Colon (tissue), 2 donors: ENCODE data around the gene MIER2.

Experiments used
- FAIRE-seq: peaks from 2 replicates; lab custom pipeline; 2012; peaks lifted over from hg19 to GRCh38; lab: Jason Lieb, UNC
- donor health status: control.
- donor health status: control.

The MIER2 gene

DNA sequence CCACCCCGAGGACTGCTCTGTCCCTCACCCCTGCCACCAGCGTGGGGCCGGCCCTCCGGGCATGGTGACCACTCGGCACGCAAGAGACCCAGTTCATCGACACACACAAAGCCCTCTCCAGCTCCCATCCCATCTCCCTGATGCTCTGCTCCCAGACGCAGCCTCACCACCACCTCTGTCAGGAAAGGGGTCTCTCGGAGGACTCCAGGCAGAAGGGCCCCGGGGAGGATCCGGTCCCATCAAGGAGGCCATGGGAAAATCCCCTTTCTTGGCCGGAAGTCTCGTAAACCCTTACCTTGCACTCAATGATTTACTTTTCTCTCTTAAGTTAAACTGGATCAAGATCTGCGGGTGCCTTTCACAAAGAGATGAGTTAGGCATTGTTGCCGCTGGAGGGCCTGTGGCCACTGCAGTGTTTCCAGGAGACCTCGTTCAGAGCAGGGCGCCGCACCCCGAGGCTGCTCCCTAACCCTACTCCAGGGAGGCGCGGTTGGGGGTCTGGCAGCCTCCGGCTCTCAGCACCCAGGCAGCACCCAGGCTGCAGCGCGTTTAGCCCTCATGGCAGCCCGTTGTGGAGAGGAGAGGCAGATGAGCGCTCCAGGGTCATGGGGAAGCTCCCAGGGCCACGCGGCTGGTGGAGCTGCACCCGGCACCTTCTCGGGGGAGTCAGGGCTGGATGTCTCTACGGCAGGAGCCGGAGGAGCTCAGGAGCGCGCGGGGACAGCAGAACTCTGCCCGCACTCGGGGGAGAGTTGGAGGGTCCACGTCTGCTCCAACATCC, 33.4 kb upstream of the MIER2 start:
- FAIRE-seq, result no peak

DNA sequence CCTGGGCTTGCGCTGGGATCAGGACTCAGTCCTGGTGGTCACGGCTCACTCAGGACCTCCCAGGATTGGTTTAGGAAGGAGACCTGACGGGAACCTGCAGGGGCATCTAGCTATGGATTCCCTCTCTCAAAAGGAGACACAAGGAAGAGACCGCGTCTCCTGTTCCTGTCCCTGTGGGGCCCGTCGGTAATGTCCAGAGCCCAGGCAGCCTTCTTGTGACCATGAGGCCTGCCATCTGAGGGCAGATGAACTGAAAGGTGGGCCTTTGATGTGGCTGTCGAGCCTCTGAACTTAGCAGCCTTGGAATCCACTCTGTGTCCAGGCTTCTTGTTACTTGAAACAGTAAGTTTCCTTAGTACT, 31.5 kb upstream of the MIER2 start:
- no peak for FAIRE-seq

DNA sequence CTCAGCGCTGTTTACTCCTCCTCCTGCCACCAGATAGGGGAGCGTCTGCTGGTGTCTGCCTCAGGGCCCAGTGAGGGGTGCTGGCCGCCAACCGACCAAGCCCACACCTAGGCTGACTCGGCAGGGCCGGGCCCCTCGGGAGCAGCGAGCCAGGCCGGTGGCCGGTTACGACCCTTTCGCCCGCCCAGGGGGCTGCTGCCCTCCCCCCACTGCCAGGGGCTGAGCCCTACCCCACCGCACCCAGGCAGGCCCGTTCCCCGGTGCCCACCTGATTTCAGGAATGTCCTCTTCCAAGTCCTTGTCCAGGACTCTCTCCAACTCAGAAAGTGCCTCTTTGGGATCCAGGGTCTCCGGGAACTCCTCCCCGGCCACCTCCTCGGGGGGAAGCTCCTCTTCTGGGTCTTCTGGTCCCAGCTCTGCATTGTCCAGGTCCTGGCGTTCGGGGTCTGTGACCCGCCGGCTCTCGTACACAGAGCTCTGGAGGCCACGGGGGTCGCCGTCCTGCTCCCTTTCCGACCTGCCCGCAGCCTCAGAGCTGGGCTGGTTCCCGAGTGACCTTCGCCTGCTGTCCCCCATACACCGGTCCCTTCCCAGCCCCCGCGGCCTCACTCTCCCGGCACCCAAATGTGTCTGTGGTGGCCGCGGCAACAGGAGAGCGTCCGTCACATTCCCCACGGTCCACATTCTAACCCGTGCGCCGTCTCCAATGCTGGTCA, 31.0 kb upstream of the MIER2 start:
- FAIRE-seq, result no peak

DNA sequence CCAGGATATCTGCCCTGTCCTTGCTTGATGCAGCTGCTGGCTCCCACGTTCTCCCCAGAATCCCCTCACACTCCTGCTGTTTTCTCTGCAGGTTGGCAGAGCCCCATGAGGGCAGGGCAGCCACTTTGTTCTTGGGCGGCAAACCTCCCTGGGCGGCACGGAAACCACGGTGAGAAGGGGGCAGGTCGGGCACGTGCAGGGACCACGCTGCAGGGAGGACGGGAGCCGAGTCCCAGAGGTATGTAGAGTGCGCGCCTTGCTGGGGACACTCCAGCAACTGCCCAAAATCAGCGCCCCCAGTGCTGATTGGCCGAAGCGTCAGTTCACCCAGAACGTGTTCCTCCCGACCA, 30.3 kb upstream of the MIER2 start:
- FAIRE-seq, result no peak

DNA sequence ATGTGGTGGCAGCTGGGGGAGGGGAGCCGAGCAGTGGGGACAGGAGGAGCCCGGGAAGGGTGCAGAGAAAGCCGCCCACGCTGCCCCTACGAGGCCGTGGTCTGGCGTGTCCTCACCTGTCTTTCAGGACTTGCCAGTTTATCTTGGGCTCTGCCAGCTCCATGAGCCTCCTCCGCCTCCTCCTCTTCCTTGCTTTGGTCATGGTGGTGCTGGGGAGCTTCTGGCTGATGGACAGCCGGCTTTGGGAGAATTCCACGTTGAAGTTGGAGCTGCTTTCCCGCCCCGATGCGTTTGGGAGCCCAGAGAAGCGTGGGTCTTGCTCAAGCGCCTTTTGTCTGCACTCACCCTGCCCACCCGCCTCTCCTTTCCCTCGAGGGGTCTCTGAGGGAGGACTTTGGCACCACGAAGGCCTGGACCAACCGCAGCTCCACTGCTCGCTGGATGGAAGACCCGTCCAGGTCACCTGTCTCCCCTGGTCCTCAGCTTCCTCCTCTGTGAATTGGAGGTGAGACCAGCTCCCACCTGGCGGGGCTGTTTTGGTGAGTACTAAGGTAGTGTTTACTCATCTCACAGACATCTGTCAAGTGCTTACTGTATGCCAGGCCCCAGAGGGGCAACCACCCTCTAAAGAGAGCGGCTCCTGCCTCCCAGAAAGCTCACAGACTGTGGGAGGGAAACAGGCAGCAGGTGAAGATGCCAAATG, 29.7 kb upstream of the MIER2 start:
- FAIRE-seq, result no peak

DNA sequence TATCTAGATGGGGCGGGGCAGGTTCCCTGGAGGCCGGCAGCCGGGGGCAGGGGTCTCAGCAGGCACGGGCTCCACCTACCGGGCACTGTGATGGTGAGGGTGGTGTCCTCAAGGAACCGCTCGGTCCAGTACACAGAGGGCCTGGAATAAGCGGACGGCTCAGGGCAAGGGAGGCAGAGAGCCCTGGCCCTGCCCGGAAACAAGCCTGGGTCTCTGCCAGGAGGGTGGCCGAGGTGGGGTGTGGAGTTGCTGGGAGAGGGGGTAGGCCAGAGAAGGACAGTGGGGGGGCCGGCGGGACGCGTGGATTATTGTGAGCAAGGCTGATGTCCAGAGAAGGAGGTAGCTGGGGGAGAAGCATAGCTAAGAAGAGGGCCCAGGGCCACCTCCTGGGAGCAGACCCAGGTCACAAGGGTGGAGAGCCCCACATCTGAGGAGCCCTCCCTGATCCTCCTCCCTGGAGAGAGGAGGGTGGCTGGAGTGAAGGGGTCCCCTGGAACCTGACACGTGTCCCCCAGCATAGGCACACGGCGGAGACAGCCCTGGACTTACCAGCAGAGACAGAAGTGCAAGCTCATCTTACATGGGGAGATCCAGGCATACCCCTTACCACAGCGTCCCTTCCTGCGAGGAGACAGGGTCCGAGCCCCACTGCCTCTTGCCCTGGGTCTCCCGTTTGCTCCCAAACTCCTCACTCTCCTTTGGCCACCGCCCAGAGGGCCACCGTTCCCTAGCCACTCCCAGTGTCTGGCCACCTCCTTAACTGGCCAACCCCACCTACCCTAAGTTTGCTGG, 29.0 kb upstream of the MIER2 start:
- FAIRE-seq, result no peak

DNA sequence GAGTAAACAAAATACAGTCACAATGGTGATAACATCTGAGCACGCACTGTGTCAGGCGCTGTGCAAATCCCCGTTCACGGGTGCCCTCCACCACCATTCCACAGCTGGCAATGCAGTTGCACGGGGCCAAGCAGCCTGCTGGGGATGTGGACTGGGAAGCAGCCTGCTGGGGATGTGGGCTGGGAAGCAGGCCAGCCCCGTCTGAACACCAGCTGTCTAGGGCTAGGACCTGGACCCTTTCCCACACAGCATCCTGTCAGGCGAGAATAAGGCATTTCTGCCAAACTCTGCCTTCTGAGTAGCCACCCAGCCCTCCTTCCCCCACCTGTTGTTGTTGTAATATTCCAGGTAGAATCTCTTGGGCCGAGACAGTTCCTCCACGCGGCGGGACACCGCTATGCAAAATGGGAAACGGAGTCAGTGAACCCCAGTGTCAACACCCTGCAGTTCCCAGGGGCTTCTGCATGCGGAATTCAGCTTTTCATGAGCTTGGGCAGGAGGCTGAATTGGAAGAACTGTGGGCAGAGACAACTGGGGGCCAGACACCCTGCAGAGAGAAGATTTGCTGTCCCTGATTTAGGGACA, 27.8 kb upstream of the MIER2 start:
- no peak for FAIRE-seq

DNA sequence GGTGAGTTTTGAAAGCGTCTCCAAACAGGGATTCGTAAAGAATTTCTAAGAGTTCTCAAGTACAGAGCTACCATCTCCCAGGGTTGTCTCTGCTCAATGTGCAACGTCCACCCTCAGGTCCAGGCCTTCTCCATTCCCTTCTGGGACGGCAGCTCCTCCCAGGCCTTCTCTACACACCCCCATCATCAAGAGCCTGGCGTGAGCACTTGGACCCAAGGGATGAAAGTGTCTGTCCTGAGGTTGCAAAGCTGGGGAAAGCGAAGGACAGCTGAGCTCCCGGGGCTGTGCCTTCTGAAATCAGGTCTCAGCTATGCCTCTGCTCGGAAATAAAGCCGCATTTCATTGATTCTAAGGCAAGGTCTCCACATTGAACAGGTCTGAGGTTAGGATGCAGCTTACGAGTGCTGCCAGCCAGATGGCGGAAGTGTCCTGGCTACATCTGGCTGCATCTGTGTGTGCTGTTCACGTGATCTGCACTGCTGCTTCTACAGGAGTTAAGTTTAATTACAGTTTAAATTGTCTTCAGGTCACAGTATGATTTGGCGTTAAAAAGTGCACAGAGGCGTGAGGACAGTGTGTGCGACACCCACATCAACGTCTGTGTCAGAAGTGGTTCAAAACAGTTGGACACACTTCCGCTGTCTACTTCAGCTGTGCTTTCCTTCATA, 27.0 kb upstream of the MIER2 start:
- no peak for FAIRE-seq

DNA sequence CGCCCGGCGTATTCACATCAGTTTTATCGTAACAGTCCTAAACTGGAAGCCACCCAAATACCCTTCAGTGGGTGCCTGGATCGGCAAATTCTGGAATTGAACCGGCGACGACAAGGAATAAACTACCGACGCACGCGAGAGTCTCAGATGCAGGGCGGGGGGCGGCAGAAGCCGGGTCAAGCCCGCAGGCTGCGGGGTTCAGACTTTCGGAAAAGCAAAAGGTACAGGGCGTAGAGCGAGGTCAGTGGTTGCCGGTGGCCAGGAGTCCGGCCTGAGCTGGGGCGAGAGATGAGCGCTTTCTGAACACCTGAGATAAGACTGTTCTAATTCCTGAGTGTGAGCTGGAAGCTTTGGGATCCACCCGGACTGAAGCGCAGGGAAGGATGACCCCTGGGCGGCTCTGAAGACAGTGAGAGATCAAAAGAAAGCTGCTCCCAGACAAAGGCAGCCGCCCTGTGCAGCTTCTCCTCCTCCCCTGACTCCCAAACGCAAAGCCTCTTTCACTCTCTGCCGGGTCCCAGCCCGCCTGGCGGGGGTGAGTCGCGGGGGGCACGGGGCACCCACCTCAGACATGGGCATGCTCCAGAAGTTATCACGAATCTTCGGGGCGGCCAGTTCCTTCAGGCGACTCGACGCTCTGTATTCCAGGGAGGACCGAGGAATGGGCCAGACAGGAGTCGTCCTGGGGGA, 26.2 kb upstream of the MIER2 start:
- FAIRE-seq, result no peak

DNA sequence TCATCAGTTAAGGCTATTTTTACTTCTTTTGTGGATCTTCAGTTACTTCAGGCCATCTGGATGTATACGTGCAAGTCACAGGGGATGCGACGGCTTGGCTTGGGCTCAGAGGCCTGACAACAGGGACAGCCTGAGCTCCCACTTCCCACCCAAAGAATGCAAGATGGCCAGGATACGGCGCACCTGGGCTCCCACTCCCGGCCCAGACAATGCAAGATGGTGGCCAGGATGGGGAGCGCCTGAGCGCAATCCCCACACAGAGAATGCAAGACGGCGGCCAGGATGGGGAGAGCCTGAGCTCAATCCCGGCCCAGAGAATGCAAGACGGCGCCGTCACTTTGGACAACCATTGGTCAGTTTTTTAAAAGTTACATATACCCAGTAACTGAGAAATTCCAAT, 25.3 kb upstream of the MIER2 start:
- no peak for FAIRE-seq

DNA sequence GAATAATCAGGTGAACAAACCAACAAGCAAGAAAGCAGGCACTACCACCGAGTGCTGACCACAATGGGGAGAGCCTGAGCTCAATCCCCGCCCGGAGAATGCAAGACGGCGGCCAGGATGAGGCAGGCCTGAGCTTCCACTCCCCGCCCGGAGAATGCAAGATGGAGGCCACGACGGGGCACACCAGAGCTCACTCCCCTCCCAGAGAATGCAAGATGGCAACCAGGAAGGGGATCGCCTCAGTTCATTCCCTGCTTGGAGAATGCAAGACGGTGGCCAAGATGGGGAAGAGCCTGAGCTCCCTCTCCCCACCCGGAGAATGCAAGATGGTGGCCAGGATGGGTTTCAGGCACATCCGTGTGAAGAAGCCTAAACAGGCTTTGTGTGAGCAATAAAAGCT, 24.7 kb upstream of the MIER2 start:
- no peak for FAIRE-seq

DNA sequence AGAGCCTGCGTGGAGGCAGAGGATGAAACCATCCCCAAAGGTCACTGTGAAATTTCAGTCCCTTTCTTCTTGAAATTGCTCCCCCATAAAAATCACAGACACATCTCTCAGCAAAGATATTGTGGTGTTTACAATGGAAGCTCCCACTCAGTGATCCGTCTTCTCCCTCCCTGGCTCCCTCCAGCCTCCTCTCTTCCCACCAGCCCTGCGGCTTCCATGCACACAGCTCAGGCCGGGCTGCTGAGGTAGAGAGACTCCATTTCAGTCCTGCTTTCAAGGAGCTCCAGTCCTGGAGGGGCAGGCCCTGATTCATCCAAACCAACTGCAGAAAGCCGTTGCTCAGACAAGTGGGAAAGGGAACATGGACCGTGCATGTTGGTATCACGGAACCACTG, 24.0 kb upstream of the MIER2 start:
- FAIRE-seq, result no peak

DNA sequence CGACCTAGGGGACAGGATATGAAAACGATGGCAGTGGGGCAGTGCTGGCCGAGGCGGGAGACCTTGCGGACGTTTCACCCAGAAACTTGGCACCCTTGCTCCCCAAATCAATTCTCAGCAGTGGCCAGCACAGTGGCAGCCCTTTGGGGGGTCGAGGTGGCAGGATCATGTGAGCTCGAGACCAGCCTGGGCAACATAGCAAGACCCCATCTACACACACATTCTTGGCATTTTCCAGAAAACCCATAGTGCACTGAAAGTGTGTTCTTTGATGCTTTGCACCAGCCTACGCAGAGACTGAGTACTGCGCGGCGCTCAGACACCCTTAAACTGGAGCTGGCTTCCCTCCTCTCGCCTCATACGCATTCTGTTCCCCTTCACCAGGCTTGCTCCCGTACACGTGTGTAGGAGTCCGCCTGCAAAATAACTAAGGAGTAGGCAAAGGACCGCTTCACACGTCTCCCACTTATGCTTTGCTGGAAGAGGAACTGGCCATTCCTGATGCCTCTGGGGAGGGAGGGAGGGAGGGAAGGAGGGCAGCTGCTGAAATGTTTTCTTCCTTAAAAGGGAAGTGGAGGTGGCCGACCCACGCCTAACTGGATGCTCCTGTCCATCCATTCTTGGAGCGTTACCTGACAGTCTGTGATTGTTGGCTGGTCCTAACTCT, 23.5 kb upstream of the MIER2 start:
- FAIRE-seq, result no peak

DNA sequence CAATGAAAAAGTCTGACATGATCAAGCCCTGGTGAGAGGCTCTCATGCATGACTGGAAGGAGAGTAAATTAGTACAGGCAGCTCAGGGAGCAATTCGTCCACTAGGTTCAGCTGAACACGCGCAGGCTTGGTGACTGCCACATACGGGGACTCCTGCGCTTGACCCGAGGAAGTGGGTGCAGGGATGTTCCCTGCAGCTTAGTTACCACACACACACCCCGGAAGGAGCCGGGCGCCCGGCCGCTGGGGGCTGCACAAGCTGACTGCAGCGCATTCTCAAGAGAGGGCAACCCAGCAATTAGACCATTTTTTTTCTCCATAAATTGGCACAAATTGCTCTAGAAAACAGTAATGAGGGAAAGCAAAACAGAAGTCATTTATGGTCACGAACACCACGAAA, 23.0 kb upstream of the MIER2 start:
- FAIRE-seq, result no peak

DNA sequence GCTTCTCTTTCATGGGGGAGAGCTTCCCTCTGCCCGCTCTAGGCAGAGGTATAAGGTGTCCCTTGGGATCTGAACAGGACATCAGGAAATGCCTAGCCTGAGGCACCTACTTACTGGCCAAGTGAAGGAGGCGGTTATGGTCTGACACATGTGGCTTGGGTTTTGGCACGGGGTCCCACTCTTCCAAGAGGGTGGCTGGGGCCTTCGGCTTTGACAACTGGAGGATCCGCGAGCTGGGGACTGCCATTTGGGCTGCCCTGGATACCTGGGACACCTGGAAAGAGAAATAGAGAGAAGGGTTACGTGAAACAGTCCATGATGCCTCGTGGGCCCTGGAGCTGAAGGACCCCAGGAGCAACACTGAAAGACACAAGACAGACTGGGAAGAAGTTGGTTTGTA, 22.4 kb upstream of the MIER2 start:
- FAIRE-seq, result no peak

DNA sequence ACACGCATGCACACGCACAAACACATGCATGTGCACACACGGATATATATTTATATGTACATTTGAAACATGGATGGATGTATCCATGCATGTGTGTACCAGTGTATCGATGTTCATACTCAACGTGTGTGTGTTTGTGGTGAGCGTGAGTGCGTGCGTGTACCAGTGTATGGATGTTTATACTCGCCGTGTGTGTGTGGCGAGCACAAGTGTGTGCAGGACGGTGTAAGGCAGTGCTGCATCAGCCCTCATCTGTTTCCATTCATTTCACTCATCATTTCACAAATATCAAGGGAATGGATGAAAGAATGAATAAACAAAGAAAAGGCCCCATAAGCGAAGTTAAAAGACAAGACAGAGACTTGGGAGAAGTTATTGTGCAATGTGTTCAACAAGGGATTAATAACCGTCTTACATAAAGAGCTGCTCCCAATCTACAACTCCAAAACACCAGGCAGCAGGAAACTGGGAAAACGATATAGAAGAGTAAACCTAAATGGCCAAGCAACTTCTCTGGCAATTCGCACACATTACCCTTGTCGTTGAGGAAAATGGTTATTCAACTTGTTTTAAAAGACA, 21.7 kb upstream of the MIER2 start:
- FAIRE-seq, result no peak

DNA sequence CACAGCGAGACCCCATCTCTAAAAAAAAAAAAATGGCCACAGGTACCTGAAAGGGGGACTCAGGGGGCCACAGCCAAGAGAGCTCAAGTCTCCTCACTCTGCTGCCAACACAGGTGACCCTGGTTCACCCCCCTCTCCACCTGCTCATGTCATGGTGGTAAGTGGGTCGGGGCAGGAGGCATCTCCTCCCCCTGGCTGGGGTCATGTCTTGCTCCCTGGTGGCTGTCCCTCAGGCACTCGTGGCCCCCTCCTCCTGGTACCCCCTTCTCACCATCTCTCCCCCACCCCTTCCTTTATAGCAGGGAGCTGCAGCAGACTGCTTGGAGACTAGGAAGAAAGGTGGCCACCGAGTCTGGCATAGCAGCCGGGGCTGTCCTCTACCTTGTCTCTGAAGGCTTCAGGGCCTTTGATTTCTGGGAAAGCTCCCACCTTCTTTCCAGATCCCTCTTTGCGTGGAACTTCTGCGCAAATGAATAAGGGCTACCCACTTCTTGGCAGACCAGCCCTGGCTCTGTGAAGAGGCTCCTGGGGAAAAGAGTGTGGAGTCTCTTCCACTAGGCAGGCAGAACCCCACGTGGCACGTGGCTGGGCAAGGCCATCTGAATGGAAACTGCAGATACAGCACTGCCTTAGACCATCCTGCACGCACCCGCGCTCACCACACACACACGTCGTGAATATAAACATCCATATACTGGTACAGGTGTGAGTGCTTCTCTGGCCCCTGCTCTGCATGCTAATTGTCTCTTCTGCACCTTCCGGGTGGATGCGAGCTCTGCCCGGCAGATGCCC, 20.1 kb upstream of the MIER2 start:
- no peak for FAIRE-seq

DNA sequence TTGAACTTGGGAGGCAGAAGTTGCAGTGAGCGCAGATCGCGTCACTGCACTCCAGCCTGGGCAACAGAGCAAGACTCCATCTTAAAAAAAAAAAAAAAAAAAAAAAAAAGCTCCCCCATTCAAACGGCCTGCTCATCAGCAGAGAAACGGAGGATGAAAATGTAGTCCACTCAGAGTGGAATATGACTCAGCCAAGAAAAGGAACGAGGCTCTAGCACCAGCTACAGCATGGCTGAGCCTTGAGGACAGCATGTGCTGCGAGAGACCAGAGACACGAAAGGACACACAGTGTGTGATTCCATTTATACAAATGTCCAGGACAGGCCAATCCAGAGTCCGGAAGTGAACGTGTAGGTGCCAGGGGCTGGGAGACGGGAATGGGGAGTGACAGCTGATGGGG, 18.1 kb upstream of the MIER2 start:
- FAIRE-seq, result no peak

DNA sequence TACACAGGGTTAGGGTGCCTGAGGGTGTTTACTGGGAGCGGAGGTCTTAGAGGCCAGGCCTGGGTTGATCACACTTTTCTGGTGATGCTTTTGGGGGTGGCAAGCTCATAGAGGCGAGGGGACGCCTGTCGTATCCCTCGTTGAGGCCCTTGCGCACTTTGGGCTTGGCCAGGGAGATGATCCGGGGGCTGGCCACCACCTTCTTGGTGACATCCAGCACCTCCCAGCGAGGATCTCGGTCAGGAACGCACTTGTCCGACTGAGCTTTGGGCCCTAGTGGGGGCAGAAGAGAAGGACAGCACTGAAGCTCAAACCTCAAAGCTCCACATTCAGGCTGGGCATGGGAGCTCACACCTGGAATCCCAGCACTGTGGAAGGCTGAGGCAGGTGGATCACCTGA, 17.6 kb upstream of the MIER2 start:
- no peak for FAIRE-seq

DNA sequence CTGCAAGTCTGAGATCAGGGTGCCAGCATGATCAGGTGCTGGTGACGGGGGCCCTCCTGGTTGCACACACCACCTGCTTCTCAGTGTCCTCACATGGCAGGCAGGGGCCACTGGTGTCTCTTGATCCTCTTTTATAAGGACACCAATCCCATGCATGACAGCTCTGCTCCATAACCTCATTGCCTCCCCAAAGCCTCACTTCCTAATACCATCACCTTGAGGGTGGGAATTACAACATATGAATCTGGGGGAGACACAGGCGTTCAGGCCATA, 15.0 kb upstream of the MIER2 start:
- FAIRE-seq, result no peak
